GM12801 (cell line): ENCODE measurements around the gene PHB1.

ENCODE experiments used
- CTCF ChIP-seq: IDR thresholded peaks from one replicate; pipeline ENCODE4 v1.5.1; 2011; ENCODE audit warnings: control low read depth; ENCODE audit not compliant: insufficient read length; ENCODE audit errors: extremely low read depth

PHB1 gene

GRCh38 chr17:49456183-49456965 lies 41.7 kb upstream of the PHB1 start:
- TF ChIP-seq CTCF = no peak

- no peak for TF ChIP-seq CTCF
Measured at GRCh38 chr17:49455272-49455861, 40.7 kb upstream of the PHB1 start.

GRCh38 chr17:49454050-49454449 lies 39.4 kb upstream of the PHB1 start:
- no peak for TF ChIP-seq CTCF

- no peak for TF ChIP-seq CTCF
Measured at GRCh38 chr17:49452661-49453060, 38.0 kb upstream of the PHB1 start.

GRCh38 chr17:49452201-49452600 lies 37.5 kb upstream of the PHB1 start:
- TF ChIP-seq CTCF = no peak

GRCh38 chr17:49450735-49451134 lies 36.1 kb upstream of the PHB1 start:
- no peak for TF ChIP-seq CTCF

GRCh38 chr17:49450181-49450580 lies 35.5 kb upstream of the PHB1 start:
- no peak for TF ChIP-seq CTCF
